ENCODE data around the gene SMIM45.

SMIM45 gene

DNA sequence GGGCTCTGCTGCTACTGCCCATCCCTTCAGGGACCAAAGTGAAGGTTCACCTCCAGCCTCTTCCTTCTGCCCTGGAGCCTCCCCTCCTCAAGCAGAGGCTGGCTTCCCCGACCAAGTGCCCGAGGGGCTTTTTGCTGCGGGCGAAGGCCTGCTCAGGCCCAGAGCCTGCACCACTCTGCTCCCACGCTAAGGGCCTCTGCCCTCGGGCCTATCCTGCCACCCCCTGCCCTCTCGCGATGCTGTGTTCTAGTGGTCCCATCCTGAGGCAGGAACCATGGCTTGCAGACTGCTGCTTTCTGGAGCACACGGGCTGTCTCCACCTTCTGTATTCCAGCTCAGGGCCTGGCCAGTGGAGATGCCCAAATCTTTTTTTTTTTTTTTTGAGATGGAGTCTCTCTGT lies 16.4 kb upstream of the SMIM45 start:
- CTCF ChIA-PET = interaction anchor here (1.9 to 10.0 kb wide), 4 partner anchors 9 to 238 kb away, joined by 4 to 143 read pairs (median 8); partner anchors contain the start of genes SMIM45 and TNFRSF13C
- Mint-ChIP-seq H3K4me3 (no peak overlapping the region), H3K27ac (no peak overlapping the region; the same call in 1 of the 2 replicates), H3K9me3 (no peaks in the 10 kb centered on the region), H3K36me3 (peaks cover 28% of the 10 kb centered on the region), H3K27me3 (ENCODE audit: low read depth) (peaks cover 9% of the 10 kb centered on the region), H3K4me1 (peaks cover 5% of the 10 kb centered on the region; the same call in 1 of the 2 replicates)
- no peak for ATAC-seq
- no peak for TF ChIP-seq SOX15 (CRISPR knock-in tag; IDR thresholded peaks at IDR 0.05)
- no peak for TF ChIP-seq TCF7 (CRISPR knock-in tag; IDR thresholded peaks at IDR 0.05; ENCODE audit: low read depth)
- TF ChIP-seq NFE2L1 (CRISPR knock-in tag; IDR thresholded peaks at IDR 0.05) = no peak
- no peak for TF ChIP-seq ATF3 (CRISPR knock-in tag; conservative IDR thresholded peaks at IDR 0.05)
- no peak for TF ChIP-seq MXD4 (CRISPR knock-in tag; IDR thresholded peaks at IDR 0.05; ENCODE audit: borderline replicate concordance)
- no peak for TF ChIP-seq ATF1 (CRISPR knock-in tag; IDR thresholded peaks at IDR 0.05)
- TF ChIP-seq NFATC4 (CRISPR knock-in tag; IDR thresholded peaks at IDR 0.05) = no peak
- TF ChIP-seq ELF4 (CRISPR knock-in tag; IDR thresholded peaks at IDR 0.05; ENCODE audit: low read depth) = no peak
- TF ChIP-seq CBFB (CRISPR knock-in tag; IDR thresholded peaks at IDR 0.05; ENCODE audit: low read depth) = no peak
- TF ChIP-seq RORB (CRISPR knock-in tag; IDR thresholded peaks at IDR 0.05) = no peak
- no peak for TF ChIP-seq E2F1 (CRISPR knock-in tag; IDR thresholded peaks at IDR 0.05)
- TF ChIP-seq ESRRA (CRISPR knock-in tag; IDR thresholded peaks at IDR 0.05; ENCODE audit: borderline replicate concordance) = no peak
- TF ChIP-seq, protein P1, sequence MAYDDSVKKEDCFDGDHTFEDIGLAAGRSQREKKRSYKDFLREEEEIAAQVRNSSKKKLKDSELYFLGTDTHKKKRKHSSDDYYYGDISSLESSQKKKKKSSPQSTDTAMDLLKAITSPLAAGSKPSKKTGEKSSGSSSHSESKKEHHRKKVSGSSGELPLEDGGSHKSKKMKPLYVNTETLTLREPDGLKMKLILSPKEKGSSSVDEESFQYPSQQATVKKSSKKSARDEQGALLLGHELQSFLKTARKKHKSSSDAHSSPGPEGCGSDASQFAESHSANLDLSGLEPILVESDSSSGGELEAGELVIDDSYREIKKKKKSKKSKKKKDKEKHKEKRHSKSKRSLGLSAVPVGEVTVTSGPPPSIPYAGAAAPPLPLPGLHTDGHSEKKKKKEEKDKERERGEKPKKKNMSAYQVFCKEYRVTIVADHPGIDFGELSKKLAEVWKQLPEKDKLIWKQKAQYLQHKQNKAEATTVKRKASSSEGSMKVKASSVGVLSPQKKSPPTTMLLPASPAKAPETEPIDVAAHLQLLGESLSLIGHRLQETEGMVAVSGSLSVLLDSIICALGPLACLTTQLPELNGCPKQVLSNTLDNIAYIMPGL (CRISPR knock-in tag; IDR thresholded peaks at IDR 0.05) = no peak
- no peak for TF ChIP-seq CREM (CRISPR knock-in tag; IDR thresholded peaks at IDR 0.05)
- TF ChIP-seq ZSCAN18 (CRISPR knock-in tag; IDR thresholded peaks at IDR 0.05) = no peak
- POLR2A ChIA-PET = interaction anchor here (1.5 kb wide), 1 partner anchor 11 kb away, joined by 4 read pairs; the partner anchor contains the start of gene CENPM
- no peak for DNase-seq (ENCODE audit: low spot score)

- H3K4me3 Mint-ChIP-seq = no peak overlapping the region
- H3K9me3 Mint-ChIP-seq = no peaks in the 10 kb centered on the region
- H3K4me1 Mint-ChIP-seq = peaks cover 10% of the 10 kb centered on the region; the same call in 1 of the 2 replicates
- ChIA-PET POLR2A (interaction anchor here (1.5 kb wide), 1 partner anchor 10 kb away, joined by 4 read pairs; the partner anchor contains the start of gene CENPM), CTCF (interaction anchor here (1.3 to 10.0 kb wide), 3 partner anchors 11 to 240 kb away, joined by 3 to 143 read pairs (median 10); partner anchors contain the start of gene TNFRSF13C)
- 0 out of 2 replicates have a peak overlapping the region, but pooled peaks have one; percentile 27 for H3K27ac Mint-ChIP-seq
- ATAC-seq = no peak
- peaks cover 2% of the 10 kb centered on the region; the same call in 1 of the 2 replicates for H3K27me3 Mint-ChIP-seq (ENCODE audit: low read depth)
- no peak for DNase-seq (ENCODE audit: low spot score)
- peaks cover 40% of the 10 kb centered on the region for H3K36me3 Mint-ChIP-seq
- TF ChIP-seq IRF2 (CRISPR knock-in tag; IDR thresholded peaks at IDR 0.05; ENCODE audit: borderline replicate concordance, low read depth) (no peak), HMGA2 (CRISPR knock-in tag; IDR thresholded peaks at IDR 0.05) (no peak), FOXJ3 (CRISPR knock-in tag; IDR thresholded peaks at IDR 0.05; ENCODE audit: borderline replicate concordance) (no peak), SMAD4 (CRISPR knock-in tag; IDR thresholded peaks at IDR 0.05) (no peak), FOXP1 (CRISPR knock-in tag; IDR thresholded peaks at IDR 0.05; ENCODE audit: borderline replicate concordance) (no peak), ZNF416 (CRISPR knock-in tag; IDR thresholded peaks at IDR 0.05) (no peak), ZNF281 (CRISPR knock-in tag; IDR thresholded peaks at IDR 0.05) (no peak), ZNF423 (CRISPR knock-in tag; IDR thresholded peaks at IDR 0.05) (no peak), NR2C2 (CRISPR knock-in tag; IDR thresholded peaks at IDR 0.05) (no peak), TEAD4 (CRISPR knock-in tag; IDR thresholded peaks at IDR 0.05) (no peak)
- TF ChIP-seq, protein P2, sequence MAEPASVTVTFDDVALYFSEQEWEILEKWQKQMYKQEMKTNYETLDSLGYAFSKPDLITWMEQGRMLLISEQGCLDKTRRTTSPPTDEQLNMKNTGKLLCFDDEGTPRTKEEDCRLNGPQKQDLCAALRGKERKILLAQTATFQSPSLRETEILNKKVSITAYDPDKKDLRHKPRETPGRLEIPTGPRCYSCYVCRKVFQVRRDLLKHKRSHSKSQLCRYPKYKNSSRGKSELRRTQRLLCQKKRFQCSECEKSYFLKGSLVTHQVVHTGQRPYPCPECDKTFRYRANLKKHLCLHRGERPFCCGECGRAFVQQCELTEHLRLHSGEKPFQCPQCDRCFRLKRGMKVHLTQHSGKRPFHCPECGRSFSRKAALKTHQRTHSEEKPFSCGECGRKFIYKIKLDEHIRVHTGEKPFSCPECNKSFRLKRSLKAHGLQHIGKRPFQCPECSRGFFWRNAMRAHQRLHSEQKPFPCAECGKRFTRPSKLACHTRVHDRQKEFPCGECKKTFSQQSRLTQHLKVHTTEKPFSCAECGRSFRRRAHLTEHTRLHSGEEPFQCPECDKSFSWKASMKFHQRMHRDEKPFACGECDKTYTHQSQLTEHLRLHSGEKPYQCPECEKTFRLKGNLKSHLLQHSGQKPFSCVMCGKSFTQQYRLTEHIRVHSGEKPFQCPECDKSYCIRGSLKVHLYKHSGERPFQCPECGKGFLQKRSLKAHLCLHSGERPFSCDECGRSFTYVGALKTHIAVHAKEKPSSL (CRISPR knock-in tag; conservative IDR thresholded peaks at IDR 0.05) = no peak
- TF ChIP-seq, protein P3, sequence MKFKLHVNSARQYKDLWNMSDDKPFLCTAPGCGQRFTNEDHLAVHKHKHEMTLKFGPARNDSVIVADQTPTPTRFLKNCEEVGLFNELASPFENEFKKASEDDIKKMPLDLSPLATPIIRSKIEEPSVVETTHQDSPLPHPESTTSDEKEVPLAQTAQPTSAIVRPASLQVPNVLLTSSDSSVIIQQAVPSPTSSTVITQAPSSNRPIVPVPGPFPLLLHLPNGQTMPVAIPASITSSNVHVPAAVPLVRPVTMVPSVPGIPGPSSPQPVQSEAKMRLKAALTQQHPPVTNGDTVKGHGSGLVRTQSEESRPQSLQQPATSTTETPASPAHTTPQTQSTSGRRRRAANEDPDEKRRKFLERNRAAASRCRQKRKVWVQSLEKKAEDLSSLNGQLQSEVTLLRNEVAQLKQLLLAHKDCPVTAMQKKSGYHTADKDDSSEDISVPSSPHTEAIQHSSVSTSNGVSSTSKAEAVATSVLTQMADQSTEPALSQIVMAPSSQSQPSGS (CRISPR knock-in tag; IDR thresholded peaks at IDR 0.05; ENCODE audit: borderline replicate concordance, low read depth) = no peak
Observed at GRCh38 chr22:41936894-41937169, 15.1 kb upstream of the SMIM45 start.
